Measurements from ENCODE around the gene EID2B. TPM values are rescaled to one million over a fixed set of nuclear protein-coding genes. Genes with fewer than 3 reads are reported as not detected.

EID2B gene
- total and polyA plus RNA-seq, 2 of the 13 experiments (the other 11 are each of a cell fraction or from before 2014, with no cell fraction given) = 2.5 to 3.7 TPM

DNA sequence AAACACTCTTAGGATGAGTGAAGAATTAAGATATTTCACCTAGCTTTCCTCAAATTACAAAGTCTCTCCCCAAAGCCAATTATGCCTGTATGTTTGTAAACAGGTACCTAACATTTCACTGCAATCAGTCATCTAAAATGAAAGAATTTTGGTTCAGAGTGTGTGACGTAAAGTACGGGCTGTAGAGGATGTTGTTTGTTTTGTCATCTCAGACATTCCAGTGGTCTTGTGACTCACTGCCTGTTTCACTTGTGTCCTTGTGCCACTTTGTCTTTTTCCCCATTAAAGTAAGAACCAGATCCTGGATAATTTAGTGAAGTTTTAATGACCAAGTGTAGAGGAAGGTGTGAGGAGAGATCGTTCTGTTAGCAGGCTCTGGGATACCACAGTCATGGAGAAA is 36.0 kb upstream of the EID2B start (continued):
- TF ChIP-seq ZNF674 (CRISPR knock-in tag; IDR thresholded peaks at IDR 0.05; ENCODE audit: low read depth) = no peak
- no peak for TF ChIP-seq PHF20 (CRISPR knock-in tag; IDR thresholded peaks at IDR 0.05)
- TF ChIP-seq, protein P1, sequence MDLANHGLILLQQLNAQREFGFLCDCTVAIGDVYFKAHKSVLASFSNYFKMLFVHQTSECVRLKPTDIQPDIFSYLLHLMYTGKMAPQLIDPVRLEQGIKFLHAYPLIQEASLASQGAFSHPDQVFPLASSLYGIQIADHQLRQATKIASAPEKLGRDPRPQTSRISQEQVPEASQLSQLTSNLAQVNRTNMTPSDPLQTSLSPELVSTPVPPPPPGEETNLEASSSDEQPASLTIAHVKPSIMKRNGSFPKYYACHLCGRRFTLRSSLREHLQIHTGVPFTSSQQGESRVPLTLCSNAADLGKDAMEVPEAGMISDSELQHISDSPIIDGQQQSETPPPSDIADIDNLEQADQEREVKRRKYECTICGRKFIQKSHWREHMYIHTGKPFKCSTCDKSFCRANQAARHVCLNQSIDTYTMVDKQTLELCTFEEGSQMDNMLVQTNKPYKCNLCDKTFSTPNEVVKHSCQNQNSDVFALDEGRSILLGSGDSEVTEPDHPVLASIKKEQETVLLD (CRISPR knock-in tag; IDR thresholded peaks at IDR 0.05; ENCODE audit: low read depth) = no peak
- no peak for TF ChIP-seq ZNF891 (CRISPR knock-in tag; IDR thresholded peaks at IDR 0.05)
- TF ChIP-seq, protein P2, sequence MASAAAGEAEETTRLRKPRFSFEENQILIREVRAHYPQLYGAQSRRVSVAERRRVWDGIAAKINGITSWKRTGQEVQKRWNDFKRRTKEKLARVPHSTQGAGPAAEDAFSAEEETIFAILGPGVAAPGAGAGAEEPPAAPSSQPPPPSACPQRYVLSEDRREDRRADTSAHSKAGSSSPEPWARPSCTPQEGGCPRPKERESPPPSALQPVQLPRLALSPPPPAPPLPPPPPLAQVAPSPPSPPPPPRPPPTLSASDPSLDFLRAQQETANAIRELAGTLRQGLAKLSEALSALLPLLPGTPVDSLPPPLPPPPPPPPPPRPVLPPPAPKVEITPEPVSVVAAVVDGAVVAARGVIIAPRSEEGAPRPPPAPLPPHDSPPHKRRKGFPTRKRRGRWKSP (CRISPR knock-in tag; IDR thresholded peaks at IDR 0.05) = no peak
- no peak for TF ChIP-seq HNF4G (IDR thresholded peaks at IDR 0.05; ENCODE audit: borderline replicate concordance, low read depth, low read length)
- no peak for TF ChIP-seq HNF4G (CRISPR knock-in tag; IDR thresholded peaks at IDR 0.05; ENCODE audit: borderline replicate concordance, low read depth)
- TF ChIP-seq SMARCE1 (IDR thresholded peaks at IDR 0.05; ENCODE audit: borderline replicate concordance) = no peak
- no peak for TF ChIP-seq ZNF772 (CRISPR knock-in tag; IDR thresholded peaks at IDR 0.05)
- TF ChIP-seq RELA (CRISPR knock-in tag; IDR thresholded peaks at IDR 0.05) = no peak
- TF ChIP-seq, protein P3, sequence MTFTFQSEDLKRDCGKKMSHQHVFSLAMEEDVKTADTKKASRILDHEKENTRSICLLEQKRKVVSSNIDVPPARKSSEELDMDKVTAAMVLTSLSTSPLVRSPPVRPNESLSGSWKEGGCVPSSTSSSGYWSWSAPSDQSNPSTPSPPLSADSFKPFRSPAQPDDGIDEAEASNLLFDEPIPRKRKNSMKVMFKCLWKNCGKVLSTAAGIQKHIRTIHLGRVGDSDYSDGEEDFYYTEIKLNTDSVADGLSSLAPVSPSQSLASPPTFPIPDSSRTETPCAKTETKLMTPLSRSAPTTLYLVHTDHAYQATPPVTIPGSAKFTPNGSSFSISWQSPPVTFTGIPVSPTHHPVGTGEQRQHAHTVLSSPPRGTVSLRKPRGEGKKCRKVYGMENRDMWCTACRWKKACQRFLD (CRISPR knock-in tag; IDR thresholded peaks at IDR 0.05; ENCODE audit: borderline replicate concordance) = no peak
- TF ChIP-seq CREB1 (IDR thresholded peaks at IDR 0.05) = peak; percentile 78
- TF ChIP-seq CREB1 (CRISPR knock-in tag; IDR thresholded peaks at IDR 0.05) = no peak

All from HepG2 (cell line).